SKM-1 treated with dmso at 0.1 percent for 144 hours (cell line): ENCODE measurements around the gene SKI.
"Not testable (repeated sequence)": the region's sequence is repeated elsewhere in the genome, so short reads cannot be mapped to it uniquely, and the experiment has no call there.

Experiments used
- DNase-seq: peaks from one replicate; lab custom pipeline; 2025; ENCODE audit not compliant: unreplicated experiment; lab: John Stamatoyannopoulos, UW

The SKI gene

DNA sequence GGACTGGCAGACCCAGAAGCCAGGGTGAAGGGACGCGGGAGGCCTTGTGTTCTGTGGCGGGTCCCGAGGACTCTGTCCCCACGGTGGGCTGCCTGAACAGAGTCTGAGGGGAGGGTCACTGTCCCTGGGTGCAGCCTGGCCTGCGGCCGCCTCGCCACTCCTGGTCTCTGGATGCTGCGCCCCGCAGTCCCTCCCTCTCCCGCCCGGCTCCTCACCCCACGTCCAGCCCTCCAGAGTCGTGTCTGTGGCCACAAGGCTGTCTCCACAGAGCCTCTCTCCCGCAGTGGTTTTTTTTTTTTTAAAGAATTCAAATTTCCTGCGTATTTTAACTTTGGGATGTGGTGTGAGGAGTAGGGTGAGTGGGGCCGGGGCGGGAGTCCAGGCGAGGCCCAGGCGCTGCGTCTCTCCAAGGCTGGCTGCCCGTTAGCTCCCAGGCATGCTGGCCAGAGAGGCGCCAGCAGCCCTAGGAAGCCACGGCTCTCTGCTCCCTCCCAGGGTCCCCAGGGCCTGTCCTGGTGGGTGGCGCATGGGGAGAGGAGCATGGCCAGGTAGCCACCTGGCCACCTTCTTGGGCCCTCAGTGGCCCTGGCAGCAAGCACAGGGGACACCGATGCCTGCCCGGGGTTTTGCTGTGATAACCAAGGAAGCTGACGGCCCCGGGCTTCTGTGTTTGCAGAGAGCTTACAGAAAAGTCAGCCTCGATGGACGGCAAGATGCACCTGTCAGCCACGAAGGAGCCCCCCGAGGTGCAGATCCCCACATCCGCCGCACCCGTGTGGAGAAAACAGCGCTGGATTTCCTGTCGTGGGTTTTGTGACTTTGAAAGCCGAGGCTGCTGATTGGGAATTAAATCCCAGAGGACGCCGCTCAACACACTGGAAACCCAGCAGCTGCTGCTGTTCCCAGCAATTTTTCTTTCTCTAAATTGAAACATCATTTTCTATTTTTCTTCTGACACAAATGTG, 90.5 kb downstream of the SKI start:
- DNase-seq: no peak

DNA sequence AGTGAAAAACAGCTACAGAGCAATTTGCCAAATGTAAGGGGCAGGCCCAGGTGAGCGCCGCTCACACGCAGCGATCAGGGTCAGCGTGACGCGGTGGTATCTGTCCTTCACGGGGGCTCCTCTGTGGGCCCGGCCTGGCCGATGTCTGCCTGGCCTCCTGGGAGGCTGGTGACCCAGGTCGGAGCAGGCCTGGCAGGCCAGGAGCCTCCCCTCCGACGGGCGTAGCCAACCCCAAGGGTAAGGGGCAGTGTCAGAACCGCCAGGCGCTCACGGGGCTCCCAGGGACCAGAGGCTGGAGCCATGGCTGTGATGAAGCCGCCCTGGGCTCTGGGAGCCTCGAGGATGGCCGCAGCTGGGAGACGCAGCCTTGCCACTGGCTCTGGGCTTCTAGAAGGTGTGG, 91.2 kb downstream of the SKI start:
- DNase-seq: no peak

GRCh38 chr1:2320006-2320405, 91.9 kb downstream of the SKI start:
- no peak for DNase-seq

DNA sequence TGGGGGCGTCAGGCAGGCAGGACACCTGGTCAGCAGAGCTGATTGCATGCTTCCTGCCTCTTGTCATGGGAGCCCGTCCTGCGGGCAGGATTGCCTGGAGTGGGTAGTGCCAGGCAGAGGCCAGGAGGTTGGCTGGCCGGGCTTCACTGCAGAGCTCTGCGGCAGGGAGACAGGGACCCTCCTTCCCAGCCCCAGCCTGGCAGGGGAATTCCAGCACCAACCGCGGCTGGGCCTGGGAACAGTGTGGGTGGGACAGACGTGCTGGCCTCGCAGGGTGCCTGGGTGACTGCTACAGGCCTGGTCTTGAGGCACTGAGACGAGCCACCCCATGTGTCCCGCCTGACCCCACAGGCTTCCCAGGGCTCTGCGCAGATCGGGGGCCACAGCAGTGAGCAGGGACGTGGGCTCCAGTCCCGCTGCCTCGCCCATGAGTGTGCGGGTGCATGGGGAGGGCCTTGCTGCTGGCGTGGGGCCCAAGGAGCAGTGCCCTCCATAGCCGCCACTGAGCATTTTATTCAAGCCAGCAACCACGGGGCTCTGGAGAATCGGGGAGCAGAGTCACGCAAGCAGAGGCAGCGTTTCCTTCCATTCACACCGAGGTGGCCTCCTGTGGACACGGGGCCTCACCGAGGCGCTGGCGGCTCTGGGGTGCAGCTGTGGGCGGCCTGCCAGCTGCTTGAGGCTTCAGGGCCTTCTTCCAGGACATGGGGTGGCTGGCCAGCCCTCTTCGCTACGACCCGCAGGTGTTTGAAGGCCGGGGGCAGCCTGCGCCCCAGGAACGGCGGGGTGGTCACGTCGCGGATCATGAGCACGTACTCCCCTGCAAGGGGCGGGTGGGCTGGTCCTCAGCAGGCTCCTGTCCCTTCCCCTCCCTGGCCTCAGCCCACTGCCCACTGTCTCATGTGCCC, 92.9 kb downstream of the SKI start:
- DNase-seq: no peak

DNA sequence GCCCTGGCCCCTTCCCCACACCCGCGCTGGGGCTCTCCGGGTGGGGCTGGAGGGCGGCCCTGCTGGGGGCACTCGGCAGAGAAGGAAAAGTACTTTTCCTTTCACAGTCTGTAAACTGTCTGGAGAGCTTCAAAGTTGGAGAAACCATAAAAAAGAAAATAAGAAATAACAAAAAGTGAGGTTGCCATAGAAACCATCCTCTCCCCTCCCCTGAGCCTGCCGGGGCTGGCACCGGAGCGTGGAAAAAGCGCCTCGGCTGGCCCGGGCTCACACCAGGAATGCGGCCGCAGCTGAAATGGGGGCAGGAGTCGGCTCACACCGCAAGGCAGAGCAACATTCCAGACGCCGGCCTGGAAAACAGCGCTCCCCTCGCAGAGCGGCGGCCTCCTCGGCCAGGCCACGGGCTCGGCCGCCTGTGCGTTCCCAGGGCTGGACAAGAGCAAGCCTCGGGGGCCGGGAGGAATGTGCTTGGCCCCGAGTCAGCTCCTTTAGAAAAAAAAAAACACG, 94.0 kb downstream of the SKI start:
- no peak for DNase-seq

GRCh38 chr1:2322581-2323211, 94.6 kb downstream of the SKI start:
- DNase-seq: no peak

DNA sequence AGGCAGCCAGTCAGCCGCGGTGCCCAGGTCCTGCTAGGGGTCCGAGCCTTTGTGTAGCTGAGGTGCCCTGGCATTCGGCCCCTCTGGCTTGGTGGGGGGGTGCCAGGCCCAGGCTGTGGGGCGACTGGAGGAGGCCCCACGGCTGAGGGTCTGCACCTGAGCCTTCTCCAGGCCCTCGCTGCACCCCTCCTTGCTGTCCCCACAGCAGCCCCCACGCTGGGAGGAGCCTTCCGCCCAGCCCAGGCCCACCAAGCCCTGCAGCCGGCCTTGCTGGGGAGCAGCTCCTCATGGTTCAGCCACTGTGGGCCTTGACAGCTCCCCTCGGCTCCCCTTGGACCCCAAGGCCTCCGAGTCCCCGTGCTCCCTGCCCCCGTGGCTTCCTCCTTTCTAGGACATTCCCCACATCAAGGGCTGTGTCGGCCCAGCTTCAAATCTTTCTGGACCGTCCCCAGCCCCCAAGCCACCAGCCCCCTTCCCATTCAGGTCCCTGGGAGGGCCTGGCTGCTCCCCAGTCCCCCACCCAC, 95.4 kb downstream of the SKI start:
- DNase-seq: no peak

DNA sequence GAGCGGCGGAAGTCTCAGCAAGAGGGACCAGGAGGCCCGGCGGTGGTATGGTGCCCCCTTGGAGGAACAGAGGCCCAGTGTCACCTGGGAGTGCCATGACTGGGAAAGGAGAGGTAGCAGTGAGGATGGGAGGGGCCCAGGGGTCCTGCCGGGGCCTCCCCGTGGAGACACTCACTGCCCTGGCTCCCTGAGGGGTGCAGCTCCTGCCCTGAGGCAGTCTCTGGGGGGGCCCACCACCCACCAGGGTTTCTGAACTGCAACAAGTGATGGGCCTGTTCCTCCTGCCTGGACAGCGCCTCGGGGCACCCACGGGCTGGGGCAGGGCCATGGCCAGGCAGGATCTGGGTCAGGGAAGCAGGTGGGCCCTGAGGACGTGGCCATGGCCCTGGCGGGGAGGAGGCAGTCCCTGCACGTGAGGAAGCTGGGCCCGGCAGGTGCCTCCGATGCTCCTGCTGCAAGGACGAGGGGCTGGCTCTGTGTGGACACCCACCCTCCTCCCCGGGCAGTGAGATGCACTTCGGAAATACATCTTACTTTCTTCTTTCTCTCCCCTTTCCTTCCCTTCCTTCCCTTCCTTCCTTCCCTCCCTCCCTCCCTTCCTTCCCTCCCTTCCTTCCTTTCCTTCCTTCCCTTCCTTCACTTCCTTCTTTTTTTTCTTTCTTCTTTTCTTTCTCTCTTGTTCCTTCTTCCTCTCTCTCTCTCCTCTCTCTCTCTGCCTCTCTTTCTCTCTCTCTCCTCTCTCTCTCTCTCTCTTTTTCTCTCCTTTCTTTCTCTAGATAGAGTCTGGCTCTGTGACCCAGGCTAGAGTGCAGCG, 96.6 kb downstream of the SKI start:
- no peak for DNase-seq

DNA sequence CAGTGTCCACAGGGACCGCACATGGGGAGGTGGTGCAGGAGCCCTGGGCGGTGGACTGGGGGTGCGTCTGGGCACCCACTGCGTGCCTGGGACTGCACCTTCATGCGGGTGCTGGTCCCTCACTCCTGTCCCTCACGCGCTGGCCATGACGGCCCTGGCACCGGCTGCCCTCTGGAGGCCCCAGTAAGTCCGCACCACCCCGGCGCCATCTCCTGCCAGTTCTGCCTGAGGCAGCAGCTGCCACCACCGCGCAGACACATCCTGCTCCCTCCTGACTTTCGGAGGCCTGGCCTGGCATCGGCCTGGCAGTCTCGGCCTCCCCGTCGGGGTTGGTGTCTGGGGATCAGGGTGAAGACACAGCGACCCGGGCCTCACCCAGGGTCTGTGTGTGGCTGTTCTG, 98.4 kb downstream of the SKI start:
- DNase-seq: no peak

DNA sequence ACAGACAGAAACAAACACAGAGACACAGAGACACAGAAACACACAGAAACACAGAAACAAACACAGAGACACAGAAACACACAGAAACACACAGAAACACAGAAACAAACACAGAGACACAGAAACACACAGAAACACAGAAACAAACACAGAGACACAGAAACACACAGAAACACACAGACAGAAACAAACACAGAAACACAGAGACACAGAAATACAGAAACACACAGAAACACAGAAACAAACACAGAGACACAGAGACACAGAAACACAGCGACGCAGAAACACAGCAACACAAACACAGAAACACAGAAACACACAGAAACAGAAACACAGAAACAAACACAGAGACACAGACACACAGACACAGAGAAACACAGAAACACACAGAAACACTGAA, 99.0 kb downstream of the SKI start:
- DNase-seq: not testable (repeated sequence)

- DNase-seq: no peak
Measured at GRCh38 chr1:2327841-2328240, 99.7 kb downstream of the SKI start.

DNA sequence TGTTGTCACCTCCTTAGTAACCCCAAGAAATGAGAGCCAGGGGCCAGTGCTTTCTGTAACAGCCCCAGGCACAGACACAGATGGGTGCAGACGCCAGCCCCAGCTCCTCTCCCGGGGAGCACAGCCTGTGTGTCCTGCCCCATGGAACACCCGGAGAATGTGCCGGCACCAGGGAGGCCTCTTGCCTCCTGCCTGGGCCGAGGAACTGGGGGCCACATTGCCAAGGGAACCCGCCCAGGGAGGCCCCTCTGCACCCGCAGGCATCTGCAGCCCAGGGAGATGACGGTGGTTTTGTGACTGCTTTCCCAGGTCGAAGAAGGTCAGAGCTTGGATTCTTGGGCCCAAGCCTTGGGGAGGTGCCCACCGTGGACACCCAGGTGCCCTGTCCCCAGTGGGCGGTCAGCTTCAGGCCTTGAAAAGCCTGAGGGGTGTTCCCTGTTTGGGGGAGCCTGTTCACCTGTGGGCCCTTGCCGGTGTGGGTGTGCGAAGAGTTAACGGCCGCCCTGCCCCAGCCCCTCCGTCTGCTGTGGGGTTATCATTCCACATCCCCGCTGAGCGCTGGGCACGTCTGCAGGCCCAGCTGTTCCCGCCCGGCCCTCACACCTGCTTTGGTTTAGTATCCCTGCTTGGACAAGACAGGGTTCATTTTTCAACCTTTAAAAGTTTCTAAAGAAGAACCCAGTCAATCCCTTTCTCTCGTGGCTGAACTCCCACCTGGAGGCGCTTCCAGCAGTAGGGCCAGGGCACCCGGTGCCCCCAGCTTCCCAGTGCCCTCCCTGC, 100.7 kb downstream of the SKI start:
- DNase-seq: no peak

GRCh38 chr1:2330035-2330434, 101.9 kb downstream of the SKI start:
- no peak for DNase-seq

DNA sequence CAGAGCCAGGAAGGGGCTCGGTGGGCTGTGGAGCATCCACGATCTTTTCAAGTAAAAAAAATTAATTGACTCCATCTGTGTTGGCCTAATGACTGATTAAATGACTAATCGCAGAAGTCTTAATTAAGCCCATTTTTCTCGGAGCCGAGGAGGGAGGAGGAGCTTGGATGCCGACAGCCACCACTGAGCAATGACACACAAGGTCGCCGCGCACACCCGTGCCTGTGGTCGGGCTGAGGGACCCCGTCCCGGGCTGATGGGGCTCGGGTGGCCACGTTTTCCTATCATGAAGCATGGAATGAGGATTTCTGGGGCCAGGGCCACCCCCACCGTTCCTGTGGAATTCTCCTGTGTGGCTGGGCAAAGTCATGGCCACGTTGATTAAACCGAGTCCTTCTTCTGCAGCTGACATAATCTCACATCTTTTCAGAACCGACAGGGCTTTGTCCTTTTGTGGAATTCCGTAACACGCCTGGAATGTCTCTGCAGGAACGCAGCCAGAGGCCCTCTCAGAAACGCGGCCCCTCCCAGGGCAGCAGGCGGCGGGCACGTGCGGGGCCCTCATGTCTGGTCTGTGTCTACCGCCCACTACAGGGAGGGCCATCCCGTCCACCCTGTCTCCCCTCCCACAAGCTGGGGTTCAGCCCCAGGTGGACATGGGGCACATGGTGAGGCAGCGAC, 102.5 kb downstream of the SKI start:
- DNase-seq: no peak

- no peak for DNase-seq
Measured at GRCh38 chr1:2331200-2331544, 103.1 kb downstream of the SKI start.

- not testable (repeated sequence) for DNase-seq
Measured at GRCh38 chr1:2331580-2331979, 103.5 kb downstream of the SKI start.

DNA sequence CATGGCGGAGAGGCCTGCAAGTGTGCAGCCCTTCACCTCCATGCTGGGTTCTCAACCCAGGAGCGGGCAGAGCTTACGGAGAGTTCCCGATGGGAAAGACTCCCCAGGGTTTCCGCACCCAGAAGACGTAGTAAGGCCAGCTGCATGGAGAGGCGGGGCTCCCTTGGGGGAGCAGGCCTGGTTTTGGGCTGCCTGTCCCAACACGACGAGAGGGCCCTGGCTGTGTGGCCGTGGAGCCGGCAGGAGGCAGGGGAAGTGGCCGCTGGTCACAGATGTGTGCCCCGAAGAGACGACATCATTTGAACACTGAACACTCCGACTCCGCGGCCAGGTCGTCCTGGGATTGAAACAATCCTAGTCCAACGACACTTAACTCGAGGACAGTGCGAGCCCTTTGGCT, 106.2 kb downstream of the SKI start:
- DNase-seq: no peak

DNA sequence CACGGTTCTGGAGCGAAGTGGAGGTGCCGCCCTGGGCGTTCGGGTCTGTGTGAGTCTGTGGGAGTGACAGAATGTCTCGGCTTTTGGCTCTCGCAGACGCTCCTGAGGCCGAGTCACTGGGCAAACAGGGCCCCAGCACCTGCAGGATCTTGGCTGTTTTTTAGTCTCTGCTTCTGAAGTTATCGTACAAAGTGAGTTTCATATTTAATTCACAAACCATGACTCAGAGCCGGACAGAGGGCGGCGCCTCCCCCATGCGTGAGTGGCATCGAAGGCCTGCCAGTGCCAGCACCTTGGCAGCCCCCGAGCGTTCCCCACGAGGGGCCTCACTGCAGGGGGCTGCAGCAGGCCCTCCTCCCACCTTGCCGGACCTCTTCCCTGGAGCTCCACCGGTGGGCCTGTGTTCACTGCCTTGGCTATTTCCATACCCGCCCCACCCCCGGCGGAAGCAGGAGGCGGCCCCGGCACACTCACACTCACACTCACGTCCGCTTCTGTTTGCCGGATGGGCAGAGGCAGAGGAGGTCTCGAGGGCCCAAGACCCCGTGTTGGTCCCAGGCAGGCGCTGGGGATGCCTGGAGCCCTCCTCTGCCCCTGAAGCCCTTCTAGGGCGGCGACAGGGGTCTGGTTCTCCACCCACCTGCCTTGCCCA, 106.9 kb downstream of the SKI start:
- DNase-seq: no peak
